Stimulated activated CD8-positive, alpha-beta memory T cell treated with anti-CD3 and anti-CD28 coated beads, Interleukin-12 subunit alpha, Interleukin-12 subunit beta, amount 100 ng/mL, for 24 hours (primary cell): ENCODE data around the gene TMC4.
"Not testable (repeated sequence)": the region's sequence is repeated elsewhere in the genome, so short reads cannot be mapped to it uniquely, and the experiment has no call there.

Source experiments
- DNase-seq: peaks from one replicate; pipeline ENCODE4 v3.0.0-alpha.2; 2020; ENCODE audit errors: extremely low read depth

Gene TMC4, protein sequence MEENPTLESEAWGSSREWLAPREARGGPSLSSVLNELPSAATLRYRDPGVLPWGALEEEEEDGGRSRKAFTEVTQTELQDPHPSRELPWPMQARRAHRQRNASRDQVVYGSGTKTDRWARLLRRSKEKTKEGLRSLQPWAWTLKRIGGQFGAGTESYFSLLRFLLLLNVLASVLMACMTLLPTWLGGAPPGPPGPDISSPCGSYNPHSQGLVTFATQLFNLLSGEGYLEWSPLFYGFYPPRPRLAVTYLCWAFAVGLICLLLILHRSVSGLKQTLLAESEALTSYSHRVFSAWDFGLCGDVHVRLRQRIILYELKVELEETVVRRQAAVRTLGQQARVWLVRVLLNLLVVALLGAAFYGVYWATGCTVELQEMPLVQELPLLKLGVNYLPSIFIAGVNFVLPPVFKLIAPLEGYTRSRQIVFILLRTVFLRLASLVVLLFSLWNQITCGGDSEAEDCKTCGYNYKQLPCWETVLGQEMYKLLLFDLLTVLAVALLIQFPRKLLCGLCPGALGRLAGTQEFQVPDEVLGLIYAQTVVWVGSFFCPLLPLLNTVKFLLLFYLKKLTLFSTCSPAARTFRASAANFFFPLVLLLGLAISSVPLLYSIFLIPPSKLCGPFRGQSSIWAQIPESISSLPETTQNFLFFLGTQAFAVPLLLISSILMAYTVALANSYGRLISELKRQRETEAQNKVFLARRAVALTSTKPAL

GRCh38 chr19:54172471-54173358 is at the start of gene TMC4:
TMC4 (minus strand) TSS chr19:54173160; CDS start chr19:54173117, 43 bp downstream.
- no peak for DNase-seq

- DNase-seq = not testable (repeated sequence)
Measured at GRCh38 chr19:54221947-54222346, 49.0 kb upstream of the TMC4 start.

GRCh38 chr19:54219702-54220101 is 46.7 kb upstream of the TMC4 start:
- DNase-seq = not testable (repeated sequence)

- no peak for DNase-seq
Measured at GRCh38 chr19:54218960-54219661, 46.2 kb upstream of the TMC4 start.

- no peak for DNase-seq
Measured at GRCh38 chr19:54218259-54218658, 45.3 kb upstream of the TMC4 start.

DNA sequence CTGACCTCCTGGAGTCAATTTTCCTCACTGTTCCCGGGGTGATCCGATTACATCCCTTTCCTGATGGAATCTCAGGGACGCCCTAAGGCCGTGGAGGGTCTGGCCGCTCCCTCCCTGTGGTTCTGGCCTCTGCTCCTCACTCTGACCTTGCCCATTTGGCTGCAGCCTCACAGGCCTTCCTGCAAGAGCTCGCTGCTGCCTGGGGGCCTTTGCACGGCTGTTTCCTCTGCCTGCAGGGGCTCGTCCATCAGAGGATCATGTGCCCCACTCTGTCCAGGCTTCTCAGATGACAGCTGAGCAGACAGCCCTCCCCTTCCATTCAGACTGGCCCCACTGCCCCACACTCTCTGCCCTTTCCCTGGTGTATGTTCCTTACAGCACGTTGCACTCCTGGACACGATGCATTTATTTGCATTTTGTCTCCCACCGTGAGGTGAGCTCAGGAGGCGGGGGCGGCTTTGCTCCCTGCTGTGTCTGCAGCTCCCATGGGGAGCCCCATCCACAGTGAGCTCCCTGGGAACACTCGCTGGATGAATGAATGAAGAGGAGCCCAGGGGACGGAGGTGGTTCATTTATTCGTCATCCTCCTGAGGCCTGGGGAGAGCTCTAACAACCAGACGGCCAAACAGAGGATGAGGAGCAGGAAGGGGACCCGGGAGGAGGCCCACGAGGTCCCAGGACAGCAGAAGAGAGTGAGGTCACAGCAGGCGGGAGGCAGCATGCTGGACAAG is 44.7 kb upstream of the TMC4 start:
- not testable (repeated sequence) for DNase-seq

GRCh38 chr19:54216869-54217268 is 43.9 kb upstream of the TMC4 start:
- DNase-seq = no peak

DNA sequence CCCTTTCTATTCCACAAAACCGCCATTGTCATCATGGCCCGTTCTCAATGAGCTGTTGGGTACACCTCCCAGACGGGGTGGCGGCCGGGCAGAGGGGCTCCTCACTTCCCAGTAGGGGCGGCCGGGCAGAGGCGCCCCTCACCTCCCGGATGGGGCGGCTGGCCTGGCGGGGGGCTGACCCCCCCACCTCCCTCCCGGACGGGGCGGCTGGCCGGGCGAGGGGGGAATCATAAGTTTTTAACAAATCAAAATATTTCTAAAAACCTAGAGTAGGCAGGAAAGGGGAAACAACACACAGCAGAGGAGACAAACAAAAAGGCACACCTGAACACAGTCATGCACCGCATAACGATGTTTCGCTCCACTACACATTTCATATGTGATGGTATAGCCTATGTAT is 41.8 kb upstream of the TMC4 start:
- DNase-seq = not testable (repeated sequence)

DNA sequence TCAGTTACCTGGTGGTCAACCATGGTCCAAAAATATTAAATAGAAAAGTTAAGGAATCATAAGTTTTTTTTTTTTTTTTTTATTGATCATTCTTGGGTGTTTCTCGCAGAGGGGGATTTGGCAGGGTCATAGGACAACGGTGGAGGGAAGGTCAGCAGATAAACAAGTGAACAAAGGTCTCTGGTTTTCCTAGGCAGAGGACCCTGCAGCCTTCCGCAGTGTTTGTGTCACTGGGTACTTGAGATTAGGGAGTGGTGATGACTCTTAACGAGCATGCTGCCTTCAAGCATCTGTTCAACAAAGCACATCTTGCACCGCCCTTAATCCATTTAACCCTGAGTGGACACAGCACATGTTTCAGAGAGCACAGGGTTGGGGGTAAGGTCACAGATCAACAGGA is 41.3 kb upstream of the TMC4 start:
- not testable (repeated sequence) for DNase-seq

DNA sequence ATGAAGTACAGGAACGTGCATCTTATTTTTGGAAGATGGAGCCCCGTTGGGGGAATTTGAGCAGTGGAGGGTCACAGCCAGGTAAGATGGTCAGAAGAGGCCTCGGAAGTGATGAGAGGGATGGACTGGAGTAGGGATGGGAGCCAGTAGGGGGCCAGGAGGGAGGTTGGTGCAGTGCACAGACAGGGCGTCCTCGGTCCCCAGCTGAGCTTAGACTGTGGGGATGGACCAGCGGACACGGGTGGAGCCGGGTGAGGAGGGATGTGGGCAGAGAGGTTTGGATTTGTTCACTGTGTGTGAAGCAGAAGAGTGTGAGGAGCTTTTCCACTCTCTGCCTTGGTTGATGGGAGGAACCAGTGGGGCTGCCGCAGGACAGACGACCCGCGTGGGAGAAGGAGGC is 38.3 kb upstream of the TMC4 start:
- no peak for DNase-seq

DNA sequence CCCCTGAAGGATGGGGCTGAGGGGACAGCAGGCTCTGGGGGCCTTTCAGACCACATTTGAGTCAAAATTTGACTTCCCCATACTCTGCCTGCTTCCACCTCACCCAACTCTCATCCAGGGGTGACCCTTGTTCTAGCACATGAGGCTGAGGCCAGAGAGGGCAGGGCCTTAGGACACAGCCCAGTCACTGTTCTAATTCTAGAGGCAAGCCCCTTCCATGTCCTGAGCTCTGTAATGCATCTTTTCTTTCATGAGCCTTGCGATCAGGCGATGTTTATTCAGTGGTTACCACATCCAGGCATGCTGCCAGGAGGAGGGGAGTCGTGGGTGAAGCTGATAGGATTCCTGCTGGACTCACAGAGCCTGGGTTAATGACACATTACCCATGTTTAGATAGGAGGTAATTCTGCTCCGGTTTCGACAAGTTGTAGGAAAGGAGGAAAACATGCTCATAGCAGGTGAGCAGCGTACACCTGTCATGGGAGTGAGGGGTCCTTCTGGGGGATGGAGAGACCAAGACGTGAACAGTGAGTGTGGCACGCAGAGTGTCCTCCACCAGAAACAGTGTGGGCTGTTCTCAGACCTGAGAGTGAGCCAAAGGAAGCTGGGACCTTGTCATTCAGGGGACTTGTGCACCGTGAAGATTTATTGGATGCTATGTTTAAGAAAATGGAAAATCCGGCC is 37.0 kb upstream of the TMC4 start:
- no peak for DNase-seq

DNA sequence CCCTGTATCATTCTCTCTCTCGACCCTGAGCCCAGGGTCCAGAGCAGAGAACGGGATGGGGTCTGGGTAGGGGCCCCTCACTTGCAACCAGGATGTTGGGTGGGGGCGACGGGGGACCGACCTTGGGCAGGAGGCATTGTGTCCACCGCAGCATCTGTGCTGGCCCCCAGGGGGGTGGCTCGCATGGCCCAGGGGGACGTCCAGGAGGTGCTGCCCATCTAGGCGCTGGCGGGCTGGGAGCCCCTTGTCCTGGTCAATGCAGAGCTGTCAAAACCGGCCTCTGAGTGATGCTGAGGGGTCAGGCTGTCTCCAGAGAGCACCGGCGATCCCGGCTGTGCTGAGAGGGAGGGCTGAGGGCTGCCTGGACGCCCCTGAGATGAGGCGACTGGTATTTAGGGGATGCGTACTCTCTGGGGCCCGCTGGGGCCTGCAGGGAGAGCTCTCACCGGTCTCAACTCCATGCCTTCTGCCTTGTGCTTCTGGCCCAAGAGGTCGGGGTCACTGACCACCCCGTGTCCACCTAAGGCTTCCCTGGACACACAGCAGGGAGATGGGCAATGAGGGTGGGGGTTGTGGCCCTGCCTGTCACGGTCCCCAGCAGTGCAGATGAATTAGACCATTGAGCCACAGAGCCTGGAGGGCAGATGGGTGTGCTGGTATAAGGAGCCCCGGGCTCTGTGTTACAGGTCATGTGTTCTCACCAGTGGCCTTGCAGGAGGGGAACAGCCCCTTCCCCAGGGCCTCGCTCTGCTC is 36.3 kb upstream of the TMC4 start:
- DNase-seq = no peak

GRCh38 chr19:54208784-54209057 is 35.8 kb upstream of the TMC4 start:
- DNase-seq = no peak

GRCh38 chr19:54207983-54208783 is 35.2 kb upstream of the TMC4 start:
- DNase-seq = no peak

DNA sequence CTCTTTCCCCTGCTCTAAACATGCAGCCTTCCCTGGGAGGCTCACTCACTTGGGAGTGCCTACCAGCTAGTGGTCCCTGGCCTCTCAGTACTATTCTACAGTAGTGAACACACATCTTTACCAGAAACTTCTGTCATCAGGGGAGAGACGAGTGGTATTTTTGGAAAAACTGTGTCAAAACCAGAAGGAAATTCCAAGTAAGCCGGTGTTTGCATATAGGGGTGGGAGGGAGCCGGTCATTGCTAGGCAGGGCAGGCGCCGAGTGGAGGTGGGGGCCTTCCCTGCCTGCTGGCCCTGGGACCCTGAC is 34.7 kb upstream of the TMC4 start:
- DNase-seq = no peak

DNA sequence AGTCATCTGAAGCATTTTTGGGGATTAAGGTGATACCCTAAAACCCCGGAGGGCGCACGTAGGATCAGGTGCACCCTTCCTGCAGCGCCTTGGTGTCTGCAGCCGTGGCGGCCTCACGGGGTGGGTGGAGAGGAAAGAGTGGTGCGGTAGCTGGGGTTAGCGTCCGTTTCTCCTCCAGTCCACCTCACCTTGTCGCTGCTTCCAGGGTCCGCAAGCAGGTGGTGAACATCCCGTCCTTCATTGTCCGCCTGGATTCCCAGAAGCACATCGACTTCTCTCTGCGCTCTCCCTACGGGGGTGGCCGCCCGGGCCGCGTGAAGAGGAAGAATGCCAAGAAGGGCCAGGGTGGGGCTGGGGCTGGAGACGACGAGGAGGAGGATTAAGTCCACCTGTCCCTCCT is 34.2 kb upstream of the TMC4 start:
- DNase-seq = not testable (repeated sequence)

DNA sequence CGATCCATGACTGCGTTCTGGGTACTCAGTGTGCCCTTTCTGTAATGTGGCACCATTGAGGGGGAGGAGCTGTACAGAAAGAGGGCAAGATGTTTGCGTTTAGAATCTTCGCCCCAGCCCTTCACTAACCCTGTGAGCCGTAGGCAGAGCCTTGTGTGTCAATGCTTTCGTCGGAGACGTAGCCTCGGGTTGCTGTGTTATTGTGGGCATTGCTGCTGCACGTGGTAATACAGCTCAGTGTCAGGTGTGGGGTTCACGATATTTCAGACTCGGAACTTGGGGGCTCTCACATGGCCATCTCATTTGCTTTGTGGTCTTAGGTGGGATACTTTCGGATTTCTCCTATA is 33.8 kb upstream of the TMC4 start:
- no peak for DNase-seq

GRCh38 chr19:54206030-54206830 is 33.3 kb upstream of the TMC4 start:
- no peak for DNase-seq
